HAP-1 (cell line): ENCODE data around the gene TNKS1BP1.

ENCODE experiments used
- DNase-seq, 2 experiments: peaks; one replicate each; pipeline ENCODE4 v3.0.0-alpha.2; 2016 to 2020; ENCODE audit warnings: low spot score in 2 of 2
- H3K27me3 ChIP-seq: fragments of 250-450 bp; sonication (Bioruptor Pico); 2 replicates; pipeline ENCODE4 v1.5.1; 2020; ENCODE audit warnings: low read depth, mild to moderate bottlenecking, moderate library complexity
- H3K36me3 ChIP-seq: fragments of 250-450 bp; sonication (Bioruptor Pico); replicated peaks from 2 replicates; pipeline ENCODE4 v1.5.1; 2020; ENCODE audit warnings: mild to moderate bottlenecking
- H3K4me1 ChIP-seq: fragments of 250-450 bp; sonication (Bioruptor Pico); 2 replicates; pipeline ENCODE4 v1.5.1; 2020; ENCODE audit warnings: mild to moderate bottlenecking
- H3K4me3 ChIP-seq: fragments of 250-450 bp; sonication (Bioruptor Pico); 2 replicates; pipeline ENCODE4 v1.5.1; 2020; ENCODE audit warnings: mild to moderate bottlenecking, moderate library complexity
- H3K9me3 ChIP-seq: fragments of 250-450 bp; sonication (Bioruptor Pico); 2 replicates; pipeline ENCODE4 v1.5.1; 2020; ENCODE audit warnings: mild to moderate bottlenecking, moderate library complexity
- in situ Hi-C: fragments of 300-500 bp; cut with MboI; formaldehyde crosslinking; loops from 3 replicates; pipeline ENCODE4 v1.14.3; 2020; ENCODE audit warnings: low sequenced_read_pairs, inconsistent platforms, mixed read lengths

TNKS1BP1 gene

GRCh38 chr11:57251037-57251436 lies 73.7 kb downstream of the TNKS1BP1 start:
- Histone ChIP-seq H3K4me3 (no peak overlapping the region), H3K9me3 (no peaks in the 10 kb centered on the region), H3K36me3 (no peaks in the 10 kb centered on the region), H3K4me1 (no peaks in the 10 kb centered on the region), H3K27me3 (peaks cover 24% of the 10 kb centered on the region; the same call in 1 of the 2 replicates)
- in situ Hi-C loops = no loop called here
- DNase-seq = no peak
